ENCODE measurements around the gene MYO1G.
A peak's percentile ranks its signal among the peaks of the same experiment; 100 is the strongest.
"Not testable (repeated sequence)": the region's sequence is repeated elsewhere in the genome, so short reads cannot be mapped to it uniquely, and the experiment has no call there.

MYO1G gene

GRCh38 chr7:44978511-44979366, at the start of gene MYO1G:
Gene MYO1G (minus strand): TSS chr7:44979015. CDS start chr7:44978961, 54 bp downstream.
- DNase-seq, result peak in 2 of 56 donors; percentile 12 to 21

- no peak for DNase-seq
These were observed 49.5 kb upstream of the MYO1G start for GRCh38 chr7:45028138-45028919.

GRCh38 chr7:45027774-45028114, 48.9 kb upstream of the MYO1G start:
- DNase-seq, result no peak

- DNase-seq, result no peak
These were observed 48.4 kb upstream of the MYO1G start for GRCh38 chr7:45026984-45027773.

GRCh38 chr7:45026013-45026412, 47.2 kb upstream of the MYO1G start:
- no peak for DNase-seq

- not testable (repeated sequence) for DNase-seq
These were observed 46.7 kb upstream of the MYO1G start for GRCh38 chr7:45025473-45025872.

GRCh38 chr7:45024126-45024744, 45.4 kb upstream of the MYO1G start:
- no peak for DNase-seq

GRCh38 chr7:45021604-45022296, 42.9 kb upstream of the MYO1G start:
- DNase-seq, result peak in 1 of 56 donors; percentile 14

GRCh38 chr7:45020915-45021314, 42.1 kb upstream of the MYO1G start:
- no peak for DNase-seq

- no peak for DNase-seq
These were observed 38.4 kb upstream of the MYO1G start for GRCh38 chr7:45017253-45017652.

- DNase-seq, result no peak
These were observed 36.5 kb upstream of the MYO1G start for GRCh38 chr7:45015313-45015712.

GRCh38 chr7:45013465-45013967, 34.7 kb upstream of the MYO1G start:
- no peak for DNase-seq

- DNase-seq, result no peak
These were observed 28.9 kb upstream of the MYO1G start for GRCh38 chr7:45007571-45008328.

GRCh38 chr7:45007106-45007505, 28.3 kb upstream of the MYO1G start:
- DNase-seq, result peak in 31 of 56 donors; percentile 5 to 63 (median 22)

- DNase-seq, result no peak
These were observed 25.0 kb upstream of the MYO1G start for GRCh38 chr7:45003789-45004188.

GRCh38 chr7:45001826-45002225, 23.0 kb upstream of the MYO1G start:
- DNase-seq, result no peak

GRCh38 chr7:45001138-45001694, 22.4 kb upstream of the MYO1G start:
- no peak for DNase-seq

- peak in 3 of 56 donors; percentile 39 to 53 (median 48) for DNase-seq
These were observed 21.5 kb upstream of the MYO1G start, which contains the start of gene CCM2 for GRCh38 chr7:45000093-45001032. Gene CCM2 (plus strand): TSS chr7:45000201. CDS start chr7:45000334, 133 bp downstream.

Measured in amygdala (tissue), 56 donors.